K562 (cell line): ENCODE data around the gene PRMT7. TPM values are rescaled to one million over a fixed set of nuclear protein-coding genes. Genes with fewer than 3 reads are reported as not detected.

ENCODE experiments used
- ARID3A ChIP-seq: IDR thresholded peaks from 2 replicates; pipeline ENCODE4 v1.6.1; 2012; ENCODE audit warnings: low read depth, low read length, improper control_type of control experiment, borderline replicate concordance
- HCFC1 ChIP-seq: IDR thresholded peaks from 2 replicates; pipeline ENCODE4 v1.6.1; 2012; ENCODE audit warnings: low read depth, low read length, improper control_type of control experiment
- MGA ChIP-seq: fragments of 450-650 bp; IDR thresholded peaks from 2 replicates; pipeline ENCODE4 v1.6.1; 2016; ENCODE audit warnings: mild to moderate bottlenecking, moderate library complexity
- SIN3B ChIP-seq: fragments of 450-650 bp; IDR thresholded peaks from 2 replicates; pipeline ENCODE4 v1.6.1; 2017; ENCODE audit warnings: low read depth, mild to moderate bottlenecking, moderate library complexity
- TBL1XR1 ChIP-seq, 2 experiments: IDR thresholded peaks; 2 replicates each; pipeline ENCODE4 v1.6.1; 2012; ENCODE audit warnings: improper control_type of control experiment in 2 of 2, low read length in 2 of 2, mild to moderate bottlenecking in 1 of 2
- ZNF263 ChIP-seq: sonication (generic); formaldehyde crosslinking; IDR thresholded peaks from 2 replicates; pipeline ENCODE4 v1.8.0; 2022; ENCODE audit warnings: mild to moderate bottlenecking, missing genetic modification reagents, borderline replicate concordance
- ZNF830 ChIP-seq: fragments of 250-450 bp; sonication (Bioruptor Pico); IDR thresholded peaks from 2 replicates; pipeline ENCODE4 v1.5.0; 2021; ENCODE audit warnings: mild to moderate bottlenecking
- polyA plus RNA-seq, 8 experiments: library from polyadenylated mRNA; depleted of rRNA in 4 of 8; stranded (reverse) in 5 of 8; unstranded in 3 of 8; fragments of >200 nt; fragmentation: Nextera tagmentation in 2 of 8; fragmentation: Illumina TruSeq in 1 of 8; extraction: Ambion mirVana in 2 of 8; extraction: Trizol in 1 of 8; gene quantifications; 2 replicates each; pipeline versions ENCODE4 v1.2.1 to v1.2.3, GENCODE V29; 2011 to 2014; ENCODE audit warnings: inconsistent platforms in 1 of 8, missing spikeins in 1 of 8
- total RNA-seq, 7 experiments: library from RNA; depleted of rRNA in 6 of 7; stranded (reverse); fragments of >200 nt in 6 of 7; fragmentation: Illumina TruSeq in 2 of 7; extraction: Trizol in 2 of 7; gene quantifications; 2 replicates each; pipeline versions ENCODE4 v1.2.1 to v1.2.3, GENCODE V29; 2011 to 2021; ENCODE audit warnings: low replicate concordance in 1 of 7
- TF ChIP-seq, protein P1 (sequence below): fragments of 450-650 bp; formaldehyde crosslinking; IDR thresholded peaks from 2 replicates; pipeline ENCODE4 v1.4.0; 2020; ENCODE audit warnings: mild to moderate bottlenecking, moderate library complexity

Gene PRMT7
- total and polyA plus RNA-seq, 9 of the 15 experiments (the other 6 are each of a cell fraction or from before 2014, with no cell fraction given) = 6.4 to 88.8 (median 73.1) TPM

GRCh38 chr16:68310774-68311511 is at the start of gene PRMT7, which contains the start of gene SLC7A6OS (continued):
- TF ChIP-seq ARID3A (no peak), TBL1XR1 (IDR thresholded peaks at IDR 0.05; ENCODE audit: low read length in 2 of 2) (no peak), SIN3B (peak; percentile 98), HCFC1 (peak; percentile 80), ZNF263 (CRISPR knock-in tag) (no peak), ZNF830 (CRISPR knock-in tag) (0 out of 2 replicates have a peak, but pooled peaks have one; percentile 34), MGA (peak; percentile 99)
- TF ChIP-seq, protein P1, sequence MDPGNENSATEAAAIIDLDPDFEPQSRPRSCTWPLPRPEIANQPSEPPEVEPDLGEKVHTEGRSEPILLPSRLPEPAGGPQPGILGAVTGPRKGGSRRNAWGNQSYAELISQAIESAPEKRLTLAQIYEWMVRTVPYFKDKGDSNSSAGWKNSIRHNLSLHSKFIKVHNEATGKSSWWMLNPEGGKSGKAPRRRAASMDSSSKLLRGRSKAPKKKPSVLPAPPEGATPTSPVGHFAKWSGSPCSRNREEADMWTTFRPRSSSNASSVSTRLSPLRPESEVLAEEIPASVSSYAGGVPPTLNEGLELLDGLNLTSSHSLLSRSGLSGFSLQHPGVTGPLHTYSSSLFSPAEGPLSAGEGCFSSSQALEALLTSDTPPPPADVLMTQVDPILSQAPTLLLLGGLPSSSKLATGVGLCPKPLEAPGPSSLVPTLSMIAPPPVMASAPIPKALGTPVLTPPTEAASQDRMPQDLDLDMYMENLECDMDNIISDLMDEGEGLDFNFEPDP = no peak
